RWPE2 (cell line): ENCODE measurements around the gene PLPP2.

Experiments used
- ATAC-seq: fragments of 200-7000 bp; cut with Tn5 transposase; 3 replicates; pipeline ENCODE4 v1.9.1; 2021; ENCODE audit warnings: low read depth
- DNase-seq: peaks from one replicate; pipeline ENCODE4 v3.0.0-alpha.2; 2020; ENCODE audit warnings: low spot score
- H3K27ac ChIP-seq: fragments of 450-650 bp; 2 replicates; pipeline ENCODE4 v1.5.1; 2017; ENCODE audit warnings: mild to moderate bottlenecking; ENCODE audit not compliant: poor library complexity, severe bottlenecking
- H3K27me3 ChIP-seq: fragments of 250-450 bp; sonication (Bioruptor Pico); 2 replicates; pipeline ENCODE4 v1.5.1; 2021; ENCODE audit warnings: mild to moderate bottlenecking, moderate library complexity; ENCODE audit not compliant: insufficient read depth, poor library complexity, severe bottlenecking
- H3K36me3 ChIP-seq: fragments of 250-450 bp; sonication (Bioruptor Pico); 2 replicates; pipeline ENCODE4 v1.5.1; 2020; ENCODE audit warnings: low read depth, mild to moderate bottlenecking, moderate library complexity
- H3K4me1 ChIP-seq: fragments of 250-450 bp; sonication (Bioruptor Pico); 2 replicates; pipeline ENCODE4 v1.5.1; 2021; ENCODE audit warnings: mild to moderate bottlenecking, moderate library complexity; ENCODE audit not compliant: insufficient read depth, poor library complexity, severe bottlenecking
- H3K4me3 ChIP-seq: fragments of 250-450 bp; sonication (Bioruptor Pico); 2 replicates; pipeline ENCODE4 v1.5.1; 2021; ENCODE audit warnings: mild to moderate bottlenecking, moderate library complexity; ENCODE audit not compliant: severe bottlenecking
- H3K9me3 ChIP-seq: fragments of 250-450 bp; sonication (Bioruptor Pico); 2 replicates; pipeline ENCODE4 v1.5.1; 2021; ENCODE audit warnings: mild to moderate bottlenecking, moderate library complexity; ENCODE audit not compliant: severe bottlenecking
- TF ChIP-seq, protein P1 (sequence below): fragments of 450-650 bp; IDR thresholded peaks from one replicate; pipeline ENCODE4 v1.5.1; 2017; ENCODE audit warnings: mild to moderate bottlenecking, moderate library complexity; ENCODE audit not compliant: poor library complexity, severe bottlenecking

PLPP2 gene

DNA sequence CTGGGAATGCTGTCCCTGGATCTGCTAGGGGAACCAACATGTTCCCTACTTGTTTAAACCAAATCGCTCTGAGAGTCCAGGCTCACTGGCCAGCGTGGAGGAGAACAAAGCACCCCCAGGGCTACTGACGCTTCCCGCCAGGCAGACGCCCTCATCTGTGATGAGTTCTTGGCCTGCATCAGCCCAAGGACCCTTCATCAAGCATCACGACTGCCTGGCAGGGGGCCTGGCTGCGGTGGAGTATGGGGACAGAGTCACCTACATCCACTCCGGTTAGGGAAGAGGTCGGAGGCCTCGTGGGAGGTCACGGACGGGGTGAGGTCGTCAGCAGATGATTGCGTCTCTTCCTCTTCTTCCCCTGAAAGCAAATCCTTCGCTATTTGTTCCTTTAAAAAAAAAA is 35.7 kb upstream of the PLPP2 start:
- Histone ChIP-seq H3K27ac (no peak overlapping the region), H3K36me3 (peaks cover 73% of the 10 kb centered on the region), H3K27me3 (no peaks in the 10 kb centered on the region), H3K4me3 (no peak overlapping the region), H3K9me3 (no peaks in the 10 kb centered on the region), H3K4me1 (no peaks in the 10 kb centered on the region)
- DNase-seq (peak; percentile 19), ATAC-seq (no peak)
- TF ChIP-seq, protein P1, sequence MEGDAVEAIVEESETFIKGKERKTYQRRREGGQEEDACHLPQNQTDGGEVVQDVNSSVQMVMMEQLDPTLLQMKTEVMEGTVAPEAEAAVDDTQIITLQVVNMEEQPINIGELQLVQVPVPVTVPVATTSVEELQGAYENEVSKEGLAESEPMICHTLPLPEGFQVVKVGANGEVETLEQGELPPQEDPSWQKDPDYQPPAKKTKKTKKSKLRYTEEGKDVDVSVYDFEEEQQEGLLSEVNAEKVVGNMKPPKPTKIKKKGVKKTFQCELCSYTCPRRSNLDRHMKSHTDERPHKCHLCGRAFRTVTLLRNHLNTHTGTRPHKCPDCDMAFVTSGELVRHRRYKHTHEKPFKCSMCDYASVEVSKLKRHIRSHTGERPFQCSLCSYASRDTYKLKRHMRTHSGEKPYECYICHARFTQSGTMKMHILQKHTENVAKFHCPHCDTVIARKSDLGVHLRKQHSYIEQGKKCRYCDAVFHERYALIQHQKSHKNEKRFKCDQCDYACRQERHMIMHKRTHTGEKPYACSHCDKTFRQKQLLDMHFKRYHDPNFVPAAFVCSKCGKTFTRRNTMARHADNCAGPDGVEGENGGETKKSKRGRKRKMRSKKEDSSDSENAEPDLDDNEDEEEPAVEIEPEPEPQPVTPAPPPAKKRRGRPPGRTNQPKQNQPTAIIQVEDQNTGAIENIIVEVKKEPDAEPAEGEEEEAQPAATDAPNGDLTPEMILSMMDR: no peak

DNA sequence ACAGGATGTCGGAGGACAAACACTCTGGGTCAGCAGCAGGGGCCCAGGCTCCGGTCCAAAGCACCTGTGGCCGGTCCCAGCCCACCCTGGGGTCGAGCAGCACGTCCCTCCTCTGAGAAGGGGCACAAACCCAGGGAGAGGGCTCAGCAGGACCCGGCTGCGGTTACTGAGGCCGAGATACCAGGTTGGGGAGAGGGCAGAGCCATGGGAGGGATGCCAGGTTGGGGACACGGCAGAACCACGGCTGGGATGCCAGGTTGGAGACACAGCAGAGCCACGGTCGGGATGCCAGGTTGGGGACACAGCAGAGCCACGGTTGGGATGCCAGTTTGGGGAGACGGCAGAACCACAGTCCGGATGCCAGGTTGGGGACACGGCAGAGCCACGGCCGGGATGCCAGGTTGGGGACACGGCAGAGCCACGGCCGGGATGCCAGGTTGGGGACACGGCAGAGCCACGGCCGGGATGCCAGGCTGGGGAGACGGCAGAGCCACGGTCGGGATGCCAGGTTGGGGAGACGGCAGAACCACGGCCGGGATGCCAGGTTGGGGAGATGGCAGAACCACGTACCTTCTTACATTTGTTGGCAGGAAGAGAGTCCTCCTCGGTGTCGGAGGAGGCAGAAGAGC is 34.8 kb upstream of the PLPP2 start:
- peaks cover 73% of the 10 kb centered on the region for H3K36me3 ChIP-seq

DNA sequence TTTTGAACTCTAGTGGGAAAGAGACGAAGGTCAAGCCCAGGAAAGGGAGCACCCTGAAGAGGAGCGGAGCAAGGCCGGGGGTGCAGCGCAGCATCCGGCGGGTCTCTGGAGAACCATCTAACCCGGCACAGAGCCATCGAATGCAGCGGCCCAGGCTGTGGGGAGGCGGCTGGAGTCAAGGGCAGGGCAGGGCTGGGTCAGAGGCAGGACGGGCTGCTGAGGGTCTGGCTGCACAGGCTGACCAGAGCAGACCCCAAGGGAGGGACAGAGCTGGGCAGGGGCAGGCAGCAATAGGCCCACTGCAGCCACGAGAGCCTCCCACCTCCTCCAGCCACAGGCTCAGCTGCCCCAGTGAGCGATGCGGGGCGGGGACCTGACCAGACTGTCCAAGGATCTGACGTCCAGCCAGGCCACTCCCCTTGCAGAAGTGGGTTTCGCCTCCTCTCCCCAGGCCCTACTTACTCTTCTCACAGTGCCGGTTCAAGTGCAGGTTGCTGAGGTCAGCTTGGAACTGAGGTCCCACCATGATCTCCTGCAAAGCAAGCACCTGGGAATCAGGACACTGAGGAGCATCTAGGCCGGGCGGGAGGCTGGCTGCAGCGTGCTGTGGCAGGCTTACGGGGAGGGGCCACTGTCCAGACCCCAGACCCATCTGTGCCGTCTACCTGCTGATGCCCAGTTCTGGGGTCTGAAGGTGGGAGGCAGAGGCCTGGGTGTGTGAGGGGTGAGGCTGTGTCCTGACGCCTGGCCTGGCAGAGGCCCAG is 34.2 kb upstream of the PLPP2 start:
- TF ChIP-seq, protein P1: no peak
- Histone ChIP-seq H3K27me3 (no peaks in the 10 kb centered on the region), H3K36me3 (peaks cover 69% of the 10 kb centered on the region), H3K4me3 (no peak overlapping the region), H3K9me3 (no peaks in the 10 kb centered on the region), H3K27ac (no peak overlapping the region), H3K4me1 (no peaks in the 10 kb centered on the region)
- peak; percentile 37 for DNase-seq
- ATAC-seq: no peak

More for the DNA sequence above, 34.8 kb upstream of the PLPP2 start:
- TF ChIP-seq, protein P1: no peak
- no peaks in the 10 kb centered on the region for H3K27me3 ChIP-seq
- H3K9me3 ChIP-seq: no peaks in the 10 kb centered on the region
- no peaks in the 10 kb centered on the region for H3K4me1 ChIP-seq
- ATAC-seq: no peak
- no peak overlapping the region for H3K4me3 ChIP-seq
- DNase-seq: peak; percentile 36
- no peak overlapping the region for H3K27ac ChIP-seq

DNA sequence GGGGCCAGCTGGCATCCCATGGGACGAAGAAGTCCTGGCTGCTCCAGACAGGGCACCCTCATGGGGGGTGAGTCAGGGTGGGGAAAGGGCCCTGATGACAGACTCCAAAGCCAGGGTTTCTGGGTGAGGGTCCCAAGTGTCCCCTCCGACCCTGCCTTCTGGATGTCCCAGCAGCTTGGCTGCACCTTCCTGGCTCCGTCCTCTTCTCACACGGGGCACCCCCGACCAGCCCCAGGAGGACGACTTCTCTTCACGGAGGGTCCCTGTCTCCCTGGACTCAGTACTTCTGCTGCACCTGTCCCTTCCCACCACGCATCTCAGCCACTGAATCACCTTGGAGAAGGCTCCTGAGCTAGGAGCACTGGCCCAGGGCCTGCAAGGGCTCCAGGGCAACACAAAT is 33.5 kb upstream of the PLPP2 start:
- ATAC-seq: no peak
- Histone ChIP-seq H3K36me3 (peaks cover 63% of the 10 kb centered on the region), H3K27me3 (no peaks in the 10 kb centered on the region), H3K4me3 (no peak overlapping the region), H3K27ac (no peak overlapping the region), H3K4me1 (no peaks in the 10 kb centered on the region), H3K9me3 (no peaks in the 10 kb centered on the region)
- TF ChIP-seq, protein P1: no peak
- DNase-seq: peak; percentile 25

DNA sequence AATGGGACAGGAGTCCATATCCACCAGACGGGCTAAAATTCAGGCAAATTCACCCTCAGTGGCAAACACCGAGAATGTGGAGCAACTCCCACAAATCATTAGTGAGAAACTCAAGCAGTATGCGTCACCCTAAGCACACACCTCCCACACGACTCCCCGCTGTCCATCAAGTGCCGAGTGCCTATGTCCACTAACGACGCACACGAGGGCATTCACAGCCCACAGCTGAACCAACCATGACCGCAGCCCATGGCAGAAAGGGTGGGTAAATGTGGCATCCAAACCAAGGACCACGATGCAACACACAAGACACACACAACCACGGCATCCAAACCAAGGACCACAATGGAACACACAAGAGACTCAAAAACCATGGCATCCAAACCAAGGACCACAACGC is 31.4 kb upstream of the PLPP2 start:
- DNase-seq (no peak), ATAC-seq (no peak)
- no peaks in the 10 kb centered on the region for H3K4me1 ChIP-seq
- H3K36me3 ChIP-seq: peaks cover 53% of the 10 kb centered on the region
- H3K4me3 ChIP-seq: no peak overlapping the region
- no peaks in the 10 kb centered on the region for H3K9me3 ChIP-seq
- H3K27ac ChIP-seq: no peak overlapping the region
- H3K27me3 ChIP-seq: no peaks in the 10 kb centered on the region
- TF ChIP-seq, protein P1: no peak
